Mesodermal cell (in vitro differentiated cells): ENCODE results near the gene TOM1.
A peak's percentile ranks its signal among the peaks of the same experiment; 100 is the strongest.
"Not testable (repeated sequence)": the region's sequence is repeated elsewhere in the genome, so short reads cannot be mapped to it uniquely, and the experiment has no call there.

Source experiments
- H3K27ac ChIP-seq: 2 replicates; pipeline ENCODE4 v1.7.0; 2013; ENCODE audit warnings: mild to moderate bottlenecking, low read depth, low read length, moderate library complexity; ENCODE audit not compliant: severe bottlenecking
- H3K36me3 ChIP-seq: 2 replicates; pipeline ENCODE4 v1.7.1; 2013; ENCODE audit warnings: mild to moderate bottlenecking, low read length, moderate library complexity; ENCODE audit not compliant: control insufficient read depth, insufficient read depth
- H3K4me1 ChIP-seq: one replicate; pipeline ENCODE4 v1.7.1; 2013; ENCODE audit warnings: mild to moderate bottlenecking, low read length; ENCODE audit not compliant: insufficient read depth, control insufficient read depth, poor library complexity, severe bottlenecking
- H3K4me3 ChIP-seq: 2 replicates; pipeline ENCODE4 v1.7.0; 2013; ENCODE audit warnings: low read length, control low read depth, mild to moderate bottlenecking; ENCODE audit not compliant: insufficient read depth, poor library complexity, severe bottlenecking; ENCODE audit errors: extremely low read depth
- H3K9me3 ChIP-seq: 2 replicates; pipeline ENCODE4 v1.7.1; 2013; ENCODE audit warnings: mild to moderate bottlenecking, low read length, moderate library complexity; ENCODE audit not compliant: control insufficient read depth
- WGBS, 2 experiments: methylation state at CpG; one replicate each; pipeline ENCODE4 v1.1.5; 2013; ENCODE audit warnings: missing lambda C conversion rate in 2 of 2; ENCODE audit not compliant: insufficient coverage in 2 of 2; 5-methylcytosine and 5-hydroxymethylcytosine counted together

Gene TOM1

DNA sequence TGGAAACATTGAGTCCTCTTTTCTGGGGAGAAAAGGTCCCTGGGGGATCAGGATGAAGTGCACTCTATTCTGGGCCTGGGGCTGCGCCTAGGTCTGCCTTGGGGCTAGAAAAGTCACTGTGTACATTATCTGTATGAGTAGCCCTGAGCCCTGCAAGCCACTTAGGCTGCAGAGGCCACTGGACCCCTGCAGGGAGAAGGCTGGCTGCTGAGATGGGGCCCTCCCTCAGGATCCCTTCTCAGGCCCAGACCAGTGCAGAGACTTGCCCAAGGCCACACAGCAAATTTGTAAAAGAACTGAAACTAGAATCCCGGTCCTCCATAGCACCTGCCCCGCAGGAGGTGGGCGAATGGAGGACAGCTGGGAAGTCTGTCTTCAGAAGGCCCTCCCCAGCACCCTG, 54.4 kb downstream of the TOM1 start:
- no peaks in the 10 kb centered on the region for H3K36me3 ChIP-seq
- H3K4me1 ChIP-seq: peaks cover 4% of the 10 kb centered on the region
- H3K9me3 ChIP-seq: no peaks in the 10 kb centered on the region
- WGBS, 2 experiments: 90 to 91% methylated on average over 3 to 4 of the region's 4 CpGs
- no peak overlapping the region for H3K4me3 ChIP-seq
- no peak overlapping the region for H3K27ac ChIP-seq

- H3K4me3 ChIP-seq: no peak overlapping the region
- 69 to 92% methylated on average over 3 to 4 of the region's 6 CpGs for WGBS, 2 experiments
Observed at GRCh38 chr22:35357883-35358621, 58.4 kb downstream of the TOM1 start.

DNA sequence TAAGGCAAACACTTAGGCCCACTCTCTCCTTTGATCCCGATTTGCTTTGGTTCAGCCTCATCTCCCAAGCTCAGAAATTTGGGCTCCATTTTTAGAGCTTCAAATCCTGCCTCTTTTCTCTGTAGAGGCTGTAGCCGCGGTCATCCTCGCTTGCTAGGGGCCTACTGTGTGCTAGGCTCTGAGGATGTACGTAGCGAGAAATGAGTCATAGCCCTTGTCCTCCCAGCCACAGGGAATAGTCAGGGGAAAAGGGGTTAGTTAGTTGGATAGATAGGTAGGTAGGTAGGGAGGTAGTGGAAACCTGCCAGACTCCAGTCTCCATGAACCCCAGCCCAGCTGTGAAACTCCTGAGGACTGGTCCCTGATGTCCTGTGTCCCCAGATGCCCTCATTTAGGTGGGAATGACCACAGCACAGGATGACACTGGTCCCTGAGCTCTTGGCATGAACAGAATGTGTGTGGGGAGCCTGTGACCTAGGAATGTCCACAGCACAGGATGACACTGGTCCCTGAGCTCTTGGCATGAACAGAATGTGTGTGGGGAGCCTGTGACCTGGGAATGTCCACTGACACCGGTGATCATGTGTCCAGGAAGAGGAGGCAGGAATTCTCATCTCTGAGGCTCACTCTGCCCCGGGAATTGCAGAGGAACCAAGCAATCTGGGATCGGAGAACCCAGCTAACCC, 59.8 kb downstream of the TOM1 start:
- Histone ChIP-seq H3K27ac (peak overlapping the region; percentile 29), H3K9me3 (no peaks in the 10 kb centered on the region), H3K36me3 (no peaks in the 10 kb centered on the region), H3K4me3 (no peak overlapping the region), H3K4me1 (peaks cover 5% of the 10 kb centered on the region)
- WGBS, 2 experiments: 77 to 93% methylated on average over 4 to 5 of the region's 9 CpGs

More at GRCh38 chr22:35357883-35358621, 58.4 kb downstream of the TOM1 start:
- Histone ChIP-seq H3K4me1 (peaks cover 5% of the 10 kb centered on the region), H3K36me3 (no peaks in the 10 kb centered on the region), H3K27ac (no peak overlapping the region), H3K9me3 (no peaks in the 10 kb centered on the region)

GRCh38 chr22:35361001-35361558, 61.4 kb downstream of the TOM1 start:
- Histone ChIP-seq H3K4me3 (no peak overlapping the region), H3K27ac (no peak overlapping the region), H3K36me3 (no peaks in the 10 kb centered on the region), H3K9me3 (no peaks in the 10 kb centered on the region), H3K4me1 (peaks cover 5% of the 10 kb centered on the region)
- WGBS, 2 experiments: 93 to 97% methylated on average over 4 to 5 of the region's 6 CpGs

DNA sequence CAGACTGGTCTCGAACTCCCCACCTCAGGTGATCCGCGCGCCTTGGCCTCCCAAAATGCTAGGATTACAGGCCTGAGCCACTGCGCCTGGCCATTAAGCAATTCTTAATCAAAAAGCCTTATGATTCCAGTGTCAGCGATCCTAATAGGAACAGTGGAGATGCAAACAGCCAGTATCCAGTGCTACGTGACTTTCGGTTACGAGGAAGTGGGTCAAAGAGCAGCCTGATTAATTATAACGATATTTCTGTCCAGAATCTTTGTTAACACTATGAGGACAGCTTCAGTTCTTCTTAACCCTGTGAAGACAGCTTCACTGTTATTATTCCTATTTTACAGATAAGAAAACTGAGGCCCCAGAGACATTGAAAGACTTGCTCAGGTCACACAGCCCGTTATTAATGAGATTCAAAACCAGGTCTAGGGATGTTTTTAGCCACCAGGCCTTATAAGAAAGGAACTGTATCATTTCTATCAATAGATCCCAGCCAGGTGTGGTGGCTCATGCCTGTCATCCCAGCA, 63.9 kb downstream of the TOM1 start:
- H3K4me3 ChIP-seq: no peak overlapping the region
- WGBS, 2 experiments: 97 to 98% methylated on average over 11 of the region's 11 CpGs
- H3K27ac ChIP-seq: peak overlapping the region; percentile 76
- H3K9me3 ChIP-seq: no peaks in the 10 kb centered on the region
- H3K4me1 ChIP-seq: peaks cover 5% of the 10 kb centered on the region
- no peaks in the 10 kb centered on the region for H3K36me3 ChIP-seq

GRCh38 chr22:35364230-35364629, 64.5 kb downstream of the TOM1 start:
- peak overlapping the region; percentile 76 for H3K27ac ChIP-seq
- not testable (repeated sequence) for H3K36me3 ChIP-seq, H3K9me3 ChIP-seq, H3K4me1 ChIP-seq, H3K4me3 ChIP-seq
- WGBS, 2 experiments: 91% methylated on average over 5 to 7 of the region's 7 CpGs

DNA sequence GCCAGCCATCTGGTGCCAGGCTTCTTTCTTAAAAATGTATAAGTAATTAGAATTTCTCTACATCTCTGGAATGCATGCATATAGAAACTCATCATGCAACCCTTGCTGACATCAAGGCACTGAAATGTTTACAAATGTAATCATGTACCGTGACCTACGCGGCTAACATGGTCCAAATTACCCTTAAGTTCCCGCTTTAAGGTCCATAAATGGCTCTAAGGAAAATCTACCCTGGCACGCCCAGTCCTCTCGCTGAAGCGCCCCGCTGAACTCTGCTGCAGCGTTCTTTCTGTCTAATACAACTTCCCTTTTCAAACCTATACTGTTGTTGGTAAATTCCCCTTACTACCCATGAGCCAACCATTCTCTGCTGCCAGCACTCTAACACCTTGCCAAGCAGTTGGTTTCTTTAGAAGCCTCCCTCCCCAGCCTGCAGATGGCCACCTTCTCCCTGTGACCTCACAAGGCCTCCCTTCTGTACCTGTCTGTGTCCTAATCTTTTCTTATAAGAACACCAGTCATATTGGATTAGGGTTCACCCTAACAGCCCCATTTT, 67.7 kb downstream of the TOM1 start:
- Histone ChIP-seq H3K27ac (no peak overlapping the region), H3K4me3 (no peak overlapping the region), H3K4me1 (peaks cover 4% of the 10 kb centered on the region), H3K9me3 (no peaks in the 10 kb centered on the region), H3K36me3 (no peaks in the 10 kb centered on the region)
- WGBS, 2 experiments: 98 to 99% methylated on average over 9 of the region's 9 CpGs

- no peak overlapping the region for H3K4me3 ChIP-seq
- 79 to 87% methylated on average over 2 to 3 of the region's 6 CpGs for WGBS, 2 experiments
- peaks cover 4% of the 10 kb centered on the region for H3K4me1 ChIP-seq
Observed at GRCh38 chr22:35368386-35368785, 68.7 kb downstream of the TOM1 start.

DNA sequence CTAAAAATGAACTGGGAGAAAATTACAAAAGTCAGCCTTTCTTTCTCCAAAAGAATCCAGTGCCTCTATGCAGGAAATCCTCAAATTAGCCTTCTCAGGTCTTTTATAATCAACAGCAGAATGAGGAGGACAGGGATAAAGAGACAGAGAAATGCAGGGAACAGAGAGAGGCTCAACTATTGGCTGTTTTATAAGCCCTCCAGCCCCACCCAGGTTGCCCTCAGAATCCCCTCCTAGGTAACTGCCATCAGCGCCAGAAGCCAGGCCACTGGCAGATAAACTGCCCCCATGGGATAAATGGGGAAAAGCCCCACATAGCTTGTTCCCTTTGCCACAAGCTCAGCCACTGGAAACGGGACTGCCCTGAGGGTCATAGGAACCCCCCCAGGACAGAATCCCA, 70.3 kb downstream of the TOM1 start:
- H3K4me1 ChIP-seq: peaks cover 4% of the 10 kb centered on the region
- H3K27ac ChIP-seq: no peak overlapping the region
- no peak overlapping the region for H3K4me3 ChIP-seq
- 72 to 100% methylated on average over 1 to 2 of the region's 2 CpGs for WGBS, 2 experiments
- no peaks in the 10 kb centered on the region for H3K36me3 ChIP-seq
- H3K9me3 ChIP-seq: no peaks in the 10 kb centered on the region

More at GRCh38 chr22:35368386-35368785, 68.7 kb downstream of the TOM1 start:
- Histone ChIP-seq H3K36me3 (no peaks in the 10 kb centered on the region), H3K9me3 (no peaks in the 10 kb centered on the region), H3K27ac (no peak overlapping the region)

DNA sequence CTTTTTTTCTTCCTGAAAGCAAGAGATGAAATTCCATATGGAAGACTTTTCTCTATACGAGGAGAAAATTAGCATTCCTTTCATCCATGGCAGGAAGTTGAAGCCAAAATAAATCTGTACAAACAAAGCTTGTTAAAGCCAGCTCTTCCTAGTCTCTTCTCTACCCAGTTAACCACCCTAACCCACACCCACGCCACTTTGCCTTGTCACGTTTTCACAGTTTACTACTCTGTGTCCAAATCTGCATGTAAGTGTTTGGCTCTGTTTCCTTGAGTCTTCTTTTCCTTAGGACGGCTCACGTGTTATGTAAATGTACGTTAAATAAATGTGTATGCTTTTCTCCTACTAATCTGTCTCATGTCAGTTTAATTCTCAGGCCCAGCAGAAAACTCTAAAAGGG, 74.1 kb downstream of the TOM1 start:
- no peaks in the 10 kb centered on the region for H3K36me3 ChIP-seq
- no peak overlapping the region for H3K27ac ChIP-seq
- no peaks in the 10 kb centered on the region for H3K9me3 ChIP-seq
- no peak overlapping the region for H3K4me3 ChIP-seq
- WGBS, 2 experiments: 67% methylated on average over 2 to 3 of the region's 6 CpGs
- peaks cover 17% of the 10 kb centered on the region for H3K4me1 ChIP-seq
